ENCODE results near the gene BACH2. TPM values are rescaled to one million over a fixed set of nuclear protein-coding genes. Genes with fewer than 3 reads are reported as not detected.

BACH2 gene
- polyA plus RNA-seq, 1 donor from 2014 or later: 45.5 TPM

- Histone ChIP-seq H3K9me3 (ENCODE audit: low read length) (no peaks in the 10 kb centered on the region), H3K27ac (ENCODE audit: low read length) (no peak overlapping the region), H3K9me2 (ENCODE audit: insufficient read depth, low read length) (no peaks in the 10 kb centered on the region), H3K36me3 (ENCODE audit: insufficient read depth, low read length) (no peaks in the 10 kb centered on the region), H4K20me1 (ENCODE audit: insufficient read depth) (no peaks in the 10 kb centered on the region), H3K27me3 (ENCODE audit: insufficient read depth, low read depth, low read length) (no peaks in the 10 kb centered on the region), H3K4me3 (ENCODE audit: low read length) (no peak overlapping the region), H3F3A (ENCODE audit: insufficient read depth, low read length, poor library complexity, severe bottlenecking) (no peaks in the 10 kb centered on the region), H2AFZ (ENCODE audit: low read depth, low read length) (no peak overlapping the region), H3K79me2 (replicated peaks; ENCODE audit: insufficient read depth, low read length) (peaks cover 16% of the 10 kb centered on the region), H3K9ac (ENCODE audit: low read length) (no peak overlapping the region), H3K4me2 (ENCODE audit: low read length) (no peak overlapping the region)
- TF ChIP-seq MXI1 (conservative IDR thresholded peaks at IDR 0.05; ENCODE audit: poor library complexity, severe bottlenecking): no peak
- TF ChIP-seq SMC3 (conservative IDR thresholded peaks at IDR 0.05; ENCODE audit: poor library complexity): no peak
- TF ChIP-seq EP300 (conservative IDR thresholded peaks at IDR 0.05; ENCODE audit: poor library complexity, severe bottlenecking): no peak
- no peak for TF ChIP-seq TAF1 (IDR thresholded peaks at IDR 0.05; ENCODE audit: low read depth)
- no peak for TF ChIP-seq CTCF (IDR thresholded peaks at IDR 0.05; ENCODE audit: poor library complexity, severe bottlenecking)
- no peak for TF ChIP-seq EZH2 (IDR thresholded peaks at IDR 0.05; ENCODE audit: borderline replicate concordance, insufficient read depth, low read length, poor library complexity, severe bottlenecking)
- TF ChIP-seq REST (IDR thresholded peaks at IDR 0.05; ENCODE audit: borderline replicate concordance): no peak
- no peak for TF ChIP-seq RAD21 (conservative IDR thresholded peaks at IDR 0.05)
- TF ChIP-seq POLR2AphosphoS5 (IDR thresholded peaks at IDR 0.05): no peak
Measured at GRCh38 chr6:90237350-90237990, 59.2 kb downstream of the BACH2 start.

GRCh38 chr6:90233994-90234393, 62.6 kb downstream of the BACH2 start:
- Histone ChIP-seq H2AFZ (ENCODE audit: low read depth, low read length) (no peak overlapping the region), H3K4me3 (ENCODE audit: low read length) (no peak overlapping the region), H3K79me2 (replicated peaks; ENCODE audit: insufficient read depth, low read length) (peaks cover 16% of the 10 kb centered on the region), H3K36me3 (ENCODE audit: insufficient read depth, low read length) (no peaks in the 10 kb centered on the region), H3K9me3 (ENCODE audit: low read length) (no peaks in the 10 kb centered on the region), H4K20me1 (ENCODE audit: insufficient read depth) (no peaks in the 10 kb centered on the region), H3F3A (ENCODE audit: insufficient read depth, low read length, poor library complexity, severe bottlenecking) (no peaks in the 10 kb centered on the region), H3K9ac (ENCODE audit: low read length) (no peak overlapping the region), H3K4me2 (ENCODE audit: low read length) (no peak overlapping the region), H3K27me3 (ENCODE audit: insufficient read depth, low read depth, low read length) (no peaks in the 10 kb centered on the region), H3K27ac (ENCODE audit: low read length) (no peak overlapping the region), H3K9me2 (ENCODE audit: insufficient read depth, low read length) (no peaks in the 10 kb centered on the region)
- no peak for TF ChIP-seq SMC3 (conservative IDR thresholded peaks at IDR 0.05; ENCODE audit: poor library complexity)
- TF ChIP-seq EZH2 (IDR thresholded peaks at IDR 0.05; ENCODE audit: borderline replicate concordance, insufficient read depth, low read length, poor library complexity, severe bottlenecking): no peak
- no peak for TF ChIP-seq EP300 (conservative IDR thresholded peaks at IDR 0.05; ENCODE audit: poor library complexity, severe bottlenecking)
- no peak for TF ChIP-seq POLR2AphosphoS5 (IDR thresholded peaks at IDR 0.05)
- TF ChIP-seq MXI1 (conservative IDR thresholded peaks at IDR 0.05; ENCODE audit: poor library complexity, severe bottlenecking): no peak
- TF ChIP-seq CTCF (IDR thresholded peaks at IDR 0.05; ENCODE audit: poor library complexity, severe bottlenecking): no peak
- no peak for TF ChIP-seq RAD21 (conservative IDR thresholded peaks at IDR 0.05)
- TF ChIP-seq TAF1 (IDR thresholded peaks at IDR 0.05; ENCODE audit: low read depth): no peak
- TF ChIP-seq REST (IDR thresholded peaks at IDR 0.05; ENCODE audit: borderline replicate concordance): no peak
